HFFc6 (cell line): ENCODE measurements around the gene LARGE1. TPM values are rescaled to one million over a fixed set of nuclear protein-coding genes. Genes with fewer than 3 reads are reported as not detected.

Experiments used
- DNase-seq: peaks from one replicate; pipeline ENCODE4 v3.0.0-alpha.2; 2018
- H3K27ac Mint-ChIP-seq: 2 replicates; pipeline ENCODE4 v1.8.0; 2020; ENCODE audit warnings: mild to moderate bottlenecking, mixed read lengths
- H3K27me3 Mint-ChIP-seq: 2 replicates; pipeline ENCODE4 v1.8.0; 2021; ENCODE audit warnings: mild to moderate bottlenecking, moderate library complexity, mixed read lengths; ENCODE audit not compliant: insufficient read depth
- H3K36me3 Mint-ChIP-seq: 2 replicates; pipeline ENCODE4 v1.8.0; 2021; ENCODE audit warnings: low read depth, mixed read lengths
- H3K4me1 Mint-ChIP-seq: 2 replicates; pipeline ENCODE4 v1.8.0; 2020; ENCODE audit warnings: low read depth, mixed read lengths
- H3K4me3 Mint-ChIP-seq: 2 replicates; pipeline ENCODE4 v1.8.0; 2020; ENCODE audit warnings: mild to moderate bottlenecking, moderate library complexity, mixed read lengths
- H3K9me3 Mint-ChIP-seq: 2 replicates; pipeline ENCODE4 v1.8.0; 2020; ENCODE audit warnings: mild to moderate bottlenecking, mixed read lengths
- long read RNA-seq: library from polyadenylated mRNA; unstranded; transcript quantifications from one replicate; pipeline ENCODE4 v2.0.0, GENCODE V29; 2019
- total RNA-seq, 6 experiments: library from RNA; stranded (reverse); fragmentation: NEBNext Ultra II Directional; extraction: Animal tissue kit (Norgen Biotek cat#: 25700); gene quantifications; 2 replicates in 1 of 6; 3 replicates in 5 of 6; pipeline ENCODE4 v1.2.3, GENCODE V29; 2021
- TF ChIP-seq, protein P1 (sequence below): fragments of 200-600 bp; sonication (generic); IDR thresholded peaks from 2 replicates; pipeline ENCODE4 v1.5.0; 2021; ENCODE audit warnings: antibody characterized with exemption, mild to moderate bottlenecking

LARGE1 gene
- total RNA-seq = 1 to 10 TPM; 4.9 to 7.3 (median 6.5) TPM
- long read RNA-seq, partial matches to known transcripts = 3 of 7 reads
- long read RNA-seq, other reads (novel, unspliced or antisense) = 4 of 7 reads

DNA sequence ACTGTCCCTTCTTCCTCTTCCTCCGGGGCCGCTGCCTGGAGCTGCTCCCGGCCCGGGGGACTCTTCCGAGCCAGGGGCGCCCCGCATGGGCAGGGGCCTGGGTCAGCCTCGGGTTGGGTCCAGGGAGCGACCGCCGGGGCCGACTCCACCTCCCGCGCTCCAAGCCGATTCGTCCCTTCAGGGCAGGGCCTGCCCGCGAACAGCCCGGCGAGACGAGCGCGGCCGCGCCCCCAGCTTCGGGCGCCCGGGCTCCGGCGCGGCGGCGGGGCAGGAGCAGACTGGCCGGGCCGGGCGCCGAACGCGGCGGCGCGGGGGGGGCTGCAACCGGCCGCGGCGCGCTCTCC lies at the start of gene LARGE1:
LARGE1 (minus strand) TSS at position 280 of the 344 bp plus-strand sequence.
- peaks cover 36% of the 10 kb centered on the region for H3K4me1 Mint-ChIP-seq
- DNase-seq = no peak
- TF ChIP-seq, protein P1, sequence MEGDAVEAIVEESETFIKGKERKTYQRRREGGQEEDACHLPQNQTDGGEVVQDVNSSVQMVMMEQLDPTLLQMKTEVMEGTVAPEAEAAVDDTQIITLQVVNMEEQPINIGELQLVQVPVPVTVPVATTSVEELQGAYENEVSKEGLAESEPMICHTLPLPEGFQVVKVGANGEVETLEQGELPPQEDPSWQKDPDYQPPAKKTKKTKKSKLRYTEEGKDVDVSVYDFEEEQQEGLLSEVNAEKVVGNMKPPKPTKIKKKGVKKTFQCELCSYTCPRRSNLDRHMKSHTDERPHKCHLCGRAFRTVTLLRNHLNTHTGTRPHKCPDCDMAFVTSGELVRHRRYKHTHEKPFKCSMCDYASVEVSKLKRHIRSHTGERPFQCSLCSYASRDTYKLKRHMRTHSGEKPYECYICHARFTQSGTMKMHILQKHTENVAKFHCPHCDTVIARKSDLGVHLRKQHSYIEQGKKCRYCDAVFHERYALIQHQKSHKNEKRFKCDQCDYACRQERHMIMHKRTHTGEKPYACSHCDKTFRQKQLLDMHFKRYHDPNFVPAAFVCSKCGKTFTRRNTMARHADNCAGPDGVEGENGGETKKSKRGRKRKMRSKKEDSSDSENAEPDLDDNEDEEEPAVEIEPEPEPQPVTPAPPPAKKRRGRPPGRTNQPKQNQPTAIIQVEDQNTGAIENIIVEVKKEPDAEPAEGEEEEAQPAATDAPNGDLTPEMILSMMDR = no peak
- H3K36me3 Mint-ChIP-seq = no peaks in the 10 kb centered on the region
- peak within 1 kb of the TSS; percentile 22 for H3K27ac Mint-ChIP-seq
- no peaks in the 10 kb centered on the region for H3K9me3 Mint-ChIP-seq
- peaks cover 7% of the 10 kb centered on the region for H3K27me3 Mint-ChIP-seq
- peak within 1 kb of the TSS; percentile 90 for H3K4me3 Mint-ChIP-seq

DNA sequence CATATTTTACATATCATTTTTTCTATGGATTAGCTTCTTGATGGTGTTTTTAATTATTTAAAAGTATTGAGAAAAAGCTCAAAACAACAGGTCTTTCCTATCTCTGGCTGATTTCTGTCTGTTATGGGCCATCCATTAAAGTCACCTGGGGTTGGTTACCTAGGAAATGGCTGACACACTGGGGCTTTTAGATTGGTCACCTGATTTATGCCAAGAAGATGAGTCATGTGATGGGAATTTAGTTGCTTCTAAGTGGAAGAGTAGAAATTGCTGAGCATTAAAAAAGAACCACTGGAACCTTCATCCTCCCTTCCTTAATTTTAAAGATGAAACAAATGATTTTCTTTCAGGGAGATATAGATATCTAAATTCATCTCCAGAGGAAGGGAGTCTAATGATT lies 48.8 kb upstream of the LARGE1 start:
- H3K4me3 Mint-ChIP-seq = no peak overlapping the region
- no peak overlapping the region for H3K27ac Mint-ChIP-seq
- no peaks in the 10 kb centered on the region; the same call in none of the 2 replicates for H3K27me3 Mint-ChIP-seq
- H3K36me3 Mint-ChIP-seq = peaks cover 5% of the 10 kb centered on the region; the same call in 1 of the 2 replicates
- TF ChIP-seq, protein P1 = no peak
- H3K9me3 Mint-ChIP-seq = peaks cover 71% of the 10 kb centered on the region
- no peak for DNase-seq
- no peaks in the 10 kb centered on the region for H3K4me1 Mint-ChIP-seq

DNA sequence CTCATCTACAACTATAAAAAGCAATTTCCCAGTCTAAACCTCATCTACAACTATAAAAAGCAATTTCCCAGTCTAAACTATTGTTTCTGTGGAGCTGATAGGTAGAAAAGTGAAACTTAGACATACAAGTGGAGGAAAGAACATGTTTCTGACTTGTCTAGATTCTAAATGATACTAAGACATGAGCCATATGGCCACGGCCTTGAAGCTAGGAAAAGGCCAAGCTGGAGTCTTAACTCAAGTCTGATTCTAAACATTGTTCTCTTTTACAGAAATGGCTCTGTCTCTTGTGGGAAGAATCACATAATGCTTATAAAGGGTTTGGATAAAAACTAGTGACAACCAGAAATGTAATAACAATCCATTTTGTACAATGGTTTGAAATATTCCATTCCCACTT lies 43.8 kb upstream of the LARGE1 start:
- no peak for DNase-seq
- no peaks in the 10 kb centered on the region for H3K4me1 Mint-ChIP-seq
- H3K9me3 Mint-ChIP-seq = peaks cover 48% of the 10 kb centered on the region

DNA sequence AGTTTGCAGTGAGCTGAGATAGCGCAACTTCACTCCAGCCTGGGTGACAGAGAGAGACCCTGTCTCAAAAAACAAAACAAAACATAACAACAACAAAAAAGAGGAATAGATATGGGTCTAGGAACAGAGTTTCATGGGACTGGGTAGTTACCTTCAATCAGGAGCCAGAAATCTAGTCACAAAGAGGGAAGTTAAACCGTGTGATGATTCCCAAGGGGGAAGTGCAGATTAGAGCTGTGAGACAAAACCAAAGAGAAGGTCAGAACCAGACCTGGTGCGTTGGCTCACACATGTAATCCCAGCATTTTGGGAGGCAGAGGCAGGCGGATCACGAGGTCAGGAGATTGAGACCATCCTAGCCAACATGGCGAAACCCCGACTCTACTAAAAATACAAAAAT lies 42.1 kb upstream of the LARGE1 start:
- no peak overlapping the region for H3K27ac Mint-ChIP-seq
- peaks cover 36% of the 10 kb centered on the region for H3K9me3 Mint-ChIP-seq
- no peak overlapping the region for H3K4me3 Mint-ChIP-seq
- no peaks in the 10 kb centered on the region for H3K27me3 Mint-ChIP-seq
- no peaks in the 10 kb centered on the region for H3K4me1 Mint-ChIP-seq
- DNase-seq = no peak
- TF ChIP-seq, protein P1 = no peak
- no peaks in the 10 kb centered on the region for H3K36me3 Mint-ChIP-seq

More for the DNA sequence above, 43.8 kb upstream of the LARGE1 start:
- H3K27me3 Mint-ChIP-seq = no peaks in the 10 kb centered on the region
- no peak overlapping the region for H3K27ac Mint-ChIP-seq
- H3K4me3 Mint-ChIP-seq = no peak overlapping the region
- no peaks in the 10 kb centered on the region for H3K36me3 Mint-ChIP-seq
- TF ChIP-seq, protein P1 = no peak

DNA sequence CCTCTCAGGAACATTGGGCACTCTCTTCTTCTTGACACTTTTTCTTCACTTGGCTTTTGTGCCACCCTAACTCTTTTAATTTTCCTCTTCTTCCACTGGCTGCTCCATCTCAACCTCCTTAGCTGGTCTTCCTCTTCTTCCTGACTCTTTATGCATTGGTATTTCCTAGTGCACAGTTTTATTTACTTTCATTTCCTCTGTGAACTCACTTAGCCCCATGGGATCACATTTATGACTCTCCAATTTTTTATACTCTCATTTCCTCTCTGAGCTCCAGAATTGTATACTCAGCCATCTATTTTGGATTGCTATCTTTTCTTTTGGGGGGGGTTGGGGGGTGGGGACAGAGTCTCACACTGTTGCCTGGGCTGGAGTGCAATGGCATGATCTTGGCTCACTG lies 38.5 kb upstream of the LARGE1 start:
- H3K27ac Mint-ChIP-seq = no peak overlapping the region
- DNase-seq = no peak
- no peaks in the 10 kb centered on the region for H3K4me1 Mint-ChIP-seq
- H3K4me3 Mint-ChIP-seq = no peak overlapping the region
- no peaks in the 10 kb centered on the region for H3K36me3 Mint-ChIP-seq
- H3K9me3 Mint-ChIP-seq = peaks cover 20% of the 10 kb centered on the region
- H3K27me3 Mint-ChIP-seq = no peaks in the 10 kb centered on the region
- TF ChIP-seq, protein P1 = no peak

DNA sequence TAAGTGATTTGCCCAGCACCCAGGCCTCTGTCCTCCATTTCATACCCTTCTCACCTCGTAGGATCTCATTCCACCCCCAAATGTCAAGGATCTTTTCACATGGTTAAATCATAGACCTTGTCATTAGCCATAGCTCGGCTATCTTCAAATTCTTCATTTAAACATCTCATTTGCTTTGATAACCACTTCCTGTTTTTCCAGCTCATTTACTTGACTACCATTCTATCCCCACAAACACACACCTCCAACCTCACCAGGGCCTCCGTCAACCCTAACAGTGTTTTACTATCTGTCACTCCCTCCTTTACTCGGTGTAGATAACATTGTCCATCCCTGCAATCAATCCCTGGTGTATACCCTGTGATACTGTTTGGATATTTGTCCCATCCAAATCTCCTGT lies 36.8 kb upstream of the LARGE1 start:
- TF ChIP-seq, protein P1 = no peak
- Mint-ChIP-seq H3K36me3 (no peaks in the 10 kb centered on the region), H3K4me3 (no peak overlapping the region)

More for the DNA sequence above, 36.8 kb upstream of the LARGE1 start:
- peaks cover 16% of the 10 kb centered on the region for H3K9me3 Mint-ChIP-seq
- no peak overlapping the region for H3K27ac Mint-ChIP-seq
- DNase-seq = no peak
- H3K27me3 Mint-ChIP-seq = no peaks in the 10 kb centered on the region
- H3K4me1 Mint-ChIP-seq = no peaks in the 10 kb centered on the region
